ENCODE measurements around the gene CYTL1. TPM values are rescaled to one million over a fixed set of nuclear protein-coding genes. Genes with fewer than 3 reads are reported as not detected.
A peak's percentile ranks its signal among the peaks of the same experiment; 100 is the strongest.

CYTL1 gene
- total and polyA plus RNA-seq, 7 donors = 0.54 to 3.6 (median 1.5) TPM; not detected in 2

GRCh38 chr4:4981427-4981826 lies 37.8 kb downstream of the CYTL1 start:
- 82 to 83% methylated on average over 3 of the region's 3 CpGs for WGBS, 2 donors
- Histone ChIP-seq H3K27me3 (no peaks in the 10 kb centered on the region), H3K4me3 (no peak overlapping the region), H3K36me3 (no peaks in the 10 kb centered on the region), H3K4me1 (peaks cover 0 to 10% (median 0%) of the 10 kb centered on the region in 4 donors), H3K9me3 (peaks cover 0 to 6% (median 0%) of the 10 kb centered on the region in 4 donors), H3K27ac (peak overlapping the region in 1 of 4 donors; percentile 25)
- intact Hi-C loops (cut with DNase I) = no loop called here
- TF ChIP-seq POLR2AphosphoS5 (IDR thresholded peaks at IDR 0.05) (peak in 1 of 4 donors; percentile 29), POLR2A (IDR thresholded peaks at IDR 0.05) (no peak), CTCF (IDR thresholded peaks at IDR 0.05) (no peak), EP300 (IDR thresholded peaks at IDR 0.05) (no peak)
- DNase-seq = peak; percentile 71

- DNase-seq = no peak
- intact Hi-C loops (cut with DNase I) = no loop called here
- no peak overlapping the region for H3K4me3 ChIP-seq
- H3K9me3 ChIP-seq = peaks cover 0 to 6% (median 0%) of the 10 kb centered on the region in 4 donors
- TF ChIP-seq EP300 (IDR thresholded peaks at IDR 0.05) (no peak), POLR2AphosphoS5 (IDR thresholded peaks at IDR 0.05) (no peak), CTCF (IDR thresholded peaks at IDR 0.05) (no peak), POLR2A (IDR thresholded peaks at IDR 0.05) (no peak)
- no peaks in the 10 kb centered on the region for H3K27me3 ChIP-seq
- peak overlapping the region in 1 of 4 donors; percentile 27 for H3K27ac ChIP-seq
- 67 to 84% methylated on average over 12 of the region's 12 CpGs for WGBS, 2 donors
- no peaks in the 10 kb centered on the region for H3K36me3 ChIP-seq
- peaks cover 0 to 10% (median 0%) of the 10 kb centered on the region in 4 donors for H3K4me1 ChIP-seq
Observed at GRCh38 chr4:4980621-4981230, 38.5 kb downstream of the CYTL1 start.

- 73 to 87% methylated on average over 4 of the region's 4 CpGs for WGBS, 2 donors
- H3K4me3 ChIP-seq = no peak overlapping the region
- peaks cover 0 to 10% (median 0%) of the 10 kb centered on the region in 4 donors for H3K4me1 ChIP-seq
- no peak for DNase-seq
- no peaks in the 10 kb centered on the region for H3K27me3 ChIP-seq
- H3K27ac ChIP-seq = no peak overlapping the region
- H3K9me3 ChIP-seq = peaks cover 0 to 12% (median 0%) of the 10 kb centered on the region in 4 donors
- no peaks in the 10 kb centered on the region for H3K36me3 ChIP-seq
- intact Hi-C loops (cut with DNase I) = no loop called here
- no peak for TF ChIP-seq CTCF (IDR thresholded peaks at IDR 0.05)
- no peak for TF ChIP-seq EP300 (IDR thresholded peaks at IDR 0.05)
- TF ChIP-seq POLR2AphosphoS5 (IDR thresholded peaks at IDR 0.05) = no peak
- no peak for TF ChIP-seq POLR2A (IDR thresholded peaks at IDR 0.05)
Observed at GRCh38 chr4:4979971-4980370, 39.3 kb downstream of the CYTL1 start.

GRCh38 chr4:4974727-4975126 lies 44.5 kb downstream of the CYTL1 start:
- Histone ChIP-seq H3K27me3 (no peaks in the 10 kb centered on the region), H3K36me3 (no peaks in the 10 kb centered on the region), H3K4me3 (no peak overlapping the region), H3K27ac (no peak overlapping the region), H3K9me3 (peaks cover 0 to 18% (median 0%) of the 10 kb centered on the region in 4 donors), H3K4me1 (no peaks in the 10 kb centered on the region)
- no peak for TF ChIP-seq POLR2AphosphoS5 (IDR thresholded peaks at IDR 0.05)
- TF ChIP-seq POLR2A (IDR thresholded peaks at IDR 0.05) = no peak
- no peak for TF ChIP-seq EP300 (IDR thresholded peaks at IDR 0.05)
- TF ChIP-seq CTCF (IDR thresholded peaks at IDR 0.05) = no peak
- WGBS, 2 donors = 87 to 89% methylated on average over 3 of the region's 3 CpGs
- intact Hi-C loops (cut with DNase I) = no loop called here
- DNase-seq = no peak
